ENCODE measurements around the gene MRPS17.
A peak's percentile ranks its signal among the peaks of the same experiment; 100 is the strongest.

The MRPS17 gene

GRCh38 chr7:55957190-55957589 is 5.5 kb downstream of the MRPS17 start:
- no peaks in the 10 kb centered on the region for H3K9me3 ChIP-seq (ENCODE audit: control insufficient read depth, insufficient read depth, low read depth, low read length)
- H3K9ac ChIP-seq (ENCODE audit: low read length), result no peak overlapping the region
- no peaks in the 10 kb centered on the region for H3K4me1 ChIP-seq (ENCODE audit: control insufficient read depth, insufficient read depth, low read length)
- peaks cover 4% of the 10 kb centered on the region; the same call in 1 of the 2 replicates for H3K27me3 ChIP-seq (ENCODE audit: control insufficient read depth, insufficient read depth, low read length)
- peaks cover 24% of the 10 kb centered on the region for H3K36me3 ChIP-seq (ENCODE audit: control insufficient read depth, insufficient read depth, low read length)
- H3K27ac ChIP-seq (ENCODE audit: low read depth, low read length), result no peak overlapping the region
- H3K4me3 ChIP-seq (ENCODE audit: low read depth, low read length), result no peak overlapping the region

- Histone ChIP-seq H3K27me3 (ENCODE audit: control insufficient read depth, insufficient read depth, low read length) (peaks cover 16% of the 10 kb centered on the region), H3K4me3 (ENCODE audit: low read depth, low read length) (no peak overlapping the region), H3K9me3 (ENCODE audit: control insufficient read depth, insufficient read depth, low read depth, low read length) (no peaks in the 10 kb centered on the region), H3K27ac (ENCODE audit: low read depth, low read length) (no peak overlapping the region), H3K9ac (ENCODE audit: low read length) (no peak overlapping the region), H3K4me1 (ENCODE audit: control insufficient read depth, insufficient read depth, low read length) (no peaks in the 10 kb centered on the region), H3K36me3 (ENCODE audit: control insufficient read depth, insufficient read depth, low read length) (peaks cover 5% of the 10 kb centered on the region; the same call in 1 of the 2 replicates)
Observed at GRCh38 chr7:55962014-55962413, 10.3 kb downstream of the MRPS17 start.

- Histone ChIP-seq H3K4me1 (ENCODE audit: control insufficient read depth, insufficient read depth, low read length) (no peaks in the 10 kb centered on the region), H3K9me3 (ENCODE audit: control insufficient read depth, insufficient read depth, low read depth, low read length) (no peaks in the 10 kb centered on the region), H3K9ac (ENCODE audit: low read length) (no peak overlapping the region), H3K36me3 (ENCODE audit: control insufficient read depth, insufficient read depth, low read length) (peaks cover 7% of the 10 kb centered on the region; the same call in 1 of the 2 replicates), H3K27me3 (ENCODE audit: control insufficient read depth, insufficient read depth, low read length) (peaks cover 16% of the 10 kb centered on the region), H3K4me3 (ENCODE audit: low read depth, low read length) (peak overlapping the region; percentile 46), H3K27ac (ENCODE audit: low read depth, low read length) (no peak overlapping the region)
Observed at GRCh38 chr7:55963584-55964168, 12.0 kb downstream of the MRPS17 start.

GRCh38 chr7:55964261-55965099 is 12.8 kb downstream of the MRPS17 start, which contains the start of gene NIPSNAP2:
TSS of gene NIPSNAP2 (plus strand) at chr7:55964585. CDS start at chr7:55964610, 25 bp downstream.
- H3K4me3 ChIP-seq (ENCODE audit: low read depth, low read length), result peak within 1 kb of the TSS; percentile 79

GRCh38 chr7:55965100-55965470 is 13.4 kb downstream of the MRPS17 start:
- Histone ChIP-seq H3K4me1 (ENCODE audit: control insufficient read depth, insufficient read depth, low read length) (no peaks in the 10 kb centered on the region), H3K27ac (ENCODE audit: low read depth, low read length) (peak overlapping the region; percentile 51; the same call in 1 of the 2 replicates), H3K27me3 (ENCODE audit: control insufficient read depth, insufficient read depth, low read length) (peaks cover 16% of the 10 kb centered on the region), H3K36me3 (ENCODE audit: control insufficient read depth, insufficient read depth, low read length) (peaks cover 10% of the 10 kb centered on the region), H3K4me3 (ENCODE audit: low read depth, low read length) (peak overlapping the region; percentile 79), H3K9me3 (ENCODE audit: control insufficient read depth, insufficient read depth, low read depth, low read length) (no peaks in the 10 kb centered on the region), H3K9ac (ENCODE audit: low read length) (peak overlapping the region; percentile 91)

More at GRCh38 chr7:55964261-55965099, 12.8 kb downstream of the MRPS17 start, which contains the start of gene NIPSNAP2:
- H3K27me3 ChIP-seq (ENCODE audit: control insufficient read depth, insufficient read depth, low read length), result peaks cover 16% of the 10 kb centered on the region
- peaks cover 10% of the 10 kb centered on the region for H3K36me3 ChIP-seq (ENCODE audit: control insufficient read depth, insufficient read depth, low read length)
- H3K9me3 ChIP-seq (ENCODE audit: control insufficient read depth, insufficient read depth, low read depth, low read length), result no peaks in the 10 kb centered on the region
- no peaks in the 10 kb centered on the region for H3K4me1 ChIP-seq (ENCODE audit: control insufficient read depth, insufficient read depth, low read length)
- H3K9ac ChIP-seq (ENCODE audit: low read length), result peak within 1 kb of the TSS; percentile 91
- H3K27ac ChIP-seq (ENCODE audit: low read depth, low read length), result peak within 1 kb of the TSS; percentile 51; the same call in 1 of the 2 replicates

GRCh38 chr7:55965805-55966421 is 14.2 kb downstream of the MRPS17 start:
- no peaks in the 10 kb centered on the region for H3K4me1 ChIP-seq (ENCODE audit: control insufficient read depth, insufficient read depth, low read length)
- H3K4me3 ChIP-seq (ENCODE audit: low read depth, low read length), result peak overlapping the region; percentile 79; the same call in 1 of the 2 replicates
- H3K36me3 ChIP-seq (ENCODE audit: control insufficient read depth, insufficient read depth, low read length), result peaks cover 10% of the 10 kb centered on the region
- H3K9ac ChIP-seq (ENCODE audit: low read length), result no peak overlapping the region
- no peak overlapping the region for H3K27ac ChIP-seq (ENCODE audit: low read depth, low read length)
- H3K9me3 ChIP-seq (ENCODE audit: control insufficient read depth, insufficient read depth, low read depth, low read length), result no peaks in the 10 kb centered on the region
- peaks cover 16% of the 10 kb centered on the region for H3K27me3 ChIP-seq (ENCODE audit: control insufficient read depth, insufficient read depth, low read length)

GRCh38 chr7:55966851-55967250 is 15.2 kb downstream of the MRPS17 start:
- no peaks in the 10 kb centered on the region for H3K9me3 ChIP-seq (ENCODE audit: control insufficient read depth, insufficient read depth, low read depth, low read length)
- H3K4me3 ChIP-seq (ENCODE audit: low read depth, low read length), result no peak overlapping the region
- H3K36me3 ChIP-seq (ENCODE audit: control insufficient read depth, insufficient read depth, low read length), result peaks cover 10% of the 10 kb centered on the region
- H3K9ac ChIP-seq (ENCODE audit: low read length), result no peak overlapping the region
- H3K4me1 ChIP-seq (ENCODE audit: control insufficient read depth, insufficient read depth, low read length), result no peaks in the 10 kb centered on the region
- H3K27ac ChIP-seq (ENCODE audit: low read depth, low read length), result no peak overlapping the region
- H3K27me3 ChIP-seq (ENCODE audit: control insufficient read depth, insufficient read depth, low read length), result peaks cover 15% of the 10 kb centered on the region

GRCh38 chr7:55969391-55969790 is 17.7 kb downstream of the MRPS17 start:
- Histone ChIP-seq H3K4me1 (ENCODE audit: control insufficient read depth, insufficient read depth, low read length) (no peaks in the 10 kb centered on the region), H3K9ac (ENCODE audit: low read length) (no peak overlapping the region), H3K9me3 (ENCODE audit: control insufficient read depth, insufficient read depth, low read depth, low read length) (no peaks in the 10 kb centered on the region), H3K36me3 (ENCODE audit: control insufficient read depth, insufficient read depth, low read length) (peaks cover 10% of the 10 kb centered on the region), H3K27me3 (ENCODE audit: control insufficient read depth, insufficient read depth, low read length) (no peaks in the 10 kb centered on the region), H3K4me3 (ENCODE audit: low read depth, low read length) (no peak overlapping the region), H3K27ac (ENCODE audit: low read depth, low read length) (no peak overlapping the region)

GRCh38 chr7:55970561-55970960 is 18.9 kb downstream of the MRPS17 start:
- H3K9ac ChIP-seq (ENCODE audit: low read length), result no peak overlapping the region
- no peaks in the 10 kb centered on the region for H3K9me3 ChIP-seq (ENCODE audit: control insufficient read depth, insufficient read depth, low read depth, low read length)
- H3K4me1 ChIP-seq (ENCODE audit: control insufficient read depth, insufficient read depth, low read length), result no peaks in the 10 kb centered on the region
- H3K4me3 ChIP-seq (ENCODE audit: low read depth, low read length), result no peak overlapping the region
- no peak overlapping the region for H3K27ac ChIP-seq (ENCODE audit: low read depth, low read length)
- peaks cover 10% of the 10 kb centered on the region for H3K36me3 ChIP-seq (ENCODE audit: control insufficient read depth, insufficient read depth, low read length)
- no peaks in the 10 kb centered on the region for H3K27me3 ChIP-seq (ENCODE audit: control insufficient read depth, insufficient read depth, low read length)

GRCh38 chr7:55970978-55971377 is 19.3 kb downstream of the MRPS17 start:
- no peaks in the 10 kb centered on the region for H3K27me3 ChIP-seq (ENCODE audit: control insufficient read depth, insufficient read depth, low read length)
- no peak overlapping the region for H3K27ac ChIP-seq (ENCODE audit: low read depth, low read length)
- no peak overlapping the region for H3K9ac ChIP-seq (ENCODE audit: low read length)
- no peaks in the 10 kb centered on the region for H3K9me3 ChIP-seq (ENCODE audit: control insufficient read depth, insufficient read depth, low read depth, low read length)
- no peak overlapping the region for H3K4me3 ChIP-seq (ENCODE audit: low read depth, low read length)
- no peaks in the 10 kb centered on the region for H3K4me1 ChIP-seq (ENCODE audit: control insufficient read depth, insufficient read depth, low read length)
- H3K36me3 ChIP-seq (ENCODE audit: control insufficient read depth, insufficient read depth, low read length), result peaks cover 10% of the 10 kb centered on the region

All from HUES6 (cell line).